Heart left ventricle (tissue), 16 donors: ENCODE measurements around the gene IL1RN. TPM values are rescaled to one million over a fixed set of nuclear protein-coding genes. Genes with fewer than 3 reads are reported as not detected.

Experiments
- ATAC-seq, 4 donors: fragments of 200-7000 bp; cut with Tn5 transposase; one replicate each; pipeline ENCODE4 v1.9.1; 2020 to 2022; ENCODE audit warnings: moderate library complexity in 4 of 4, mild to moderate bottlenecking in 3 of 4, moderate number of reproducible peaks in 1 of 4
- DNase-seq, 5 donors: peaks; one replicate each; pipeline ENCODE4 v3.0.0-alpha.2; 2020
- H3K27ac ChIP-seq, 12 donors: fragments of 200-600 bp; sonication (generic) in 4 of 12; one replicate each; pipeline versions ENCODE4 v1.5.0 to v1.8.0; 2016 to 2022; ENCODE audit warnings: mild to moderate bottlenecking in 2 of 12
- H3K27me3 ChIP-seq, 9 donors: fragments of 200-600 bp; sonication (generic) in 2 of 9; one replicate each; pipeline versions ENCODE4 v1.5.1 to v1.8.0; 2016 to 2022; ENCODE audit warnings: mild to moderate bottlenecking in 3 of 9
- H3K36me3 ChIP-seq, 9 donors: fragments of 200-600 bp; sonication (generic) in 2 of 9; one replicate each; pipeline versions ENCODE4 v1.5.0 to v1.8.0; 2018 to 2022; ENCODE audit warnings: mild to moderate bottlenecking in 2 of 9
- H3K4me1 ChIP-seq, 12 donors: fragments of 200-600 bp; sonication (generic) in 4 of 12; one replicate each; pipeline versions ENCODE4 v1.5.0 to v1.8.0; 2016 to 2022; ENCODE audit warnings: mild to moderate bottlenecking in 3 of 12
- H3K4me3 ChIP-seq, 12 donors: fragments of 200-600 bp; sonication (generic) in 4 of 12; one replicate each; pipeline versions ENCODE4 v1.5.0 to v1.8.0; 2017 to 2022; ENCODE audit warnings: mild to moderate bottlenecking in 9 of 12, moderate library complexity in 4 of 12
- H3K9me3 ChIP-seq, 12 donors: fragments of 200-600 bp; sonication (generic) in 4 of 12; one replicate each; pipeline versions ENCODE4 v1.5.0 to v1.8.0; 2016 to 2022; ENCODE audit warnings: mild to moderate bottlenecking in 1 of 12
- CTCF ChIP-seq, 12 donors: fragments of 200-600 bp; sonication (generic) in 4 of 12; IDR thresholded peaks; one replicate each; pipeline versions ENCODE4 v1.5.0 to v1.8.0; 2018 to 2022; ENCODE audit warnings: antibody characterized with exemption in 12 of 12, mild to moderate bottlenecking in 5 of 12
- POLR2A ChIP-seq, 2 donors: fragments of 450-650 bp; IDR thresholded peaks; one replicate each; pipeline ENCODE4 v1.6.1; 2017; ENCODE audit warnings: antibody characterized with exemption in 2 of 2, mild to moderate bottlenecking in 2 of 2, moderate library complexity in 2 of 2
- WGBS, 4 donors: extraction: QIAGEN DNeasy Blood & Tissue Kit in 2 of 4; methylation state at CpG; one replicate each; pipeline versions ENCODE4 v1.1.5 to v1.1.7; 2013 to 2018; 5-methylcytosine and 5-hydroxymethylcytosine counted together
- intact Hi-C, 10 donors: fragments of 100-400 bp; cut with DNase I; formaldehyde crosslinking; loops; one replicate each; pipeline versions ENCODE4 v1.11.1 to v1.14.2; 2022
- polyA plus RNA-seq, 2 donors: library from polyadenylated mRNA; stranded (reverse); fragments of 200-250 nt; gene quantifications; one replicate each; pipeline ENCODE4 v1.2.3, GENCODE V29; 2013
- total RNA-seq, 9 donors: library from RNA; depleted of rRNA in 2 of 9; stranded (reverse); fragments of >200 nt in 2 of 9; fragmentation: NEBNext Ultra II Directional in 3 of 9; extraction: Animal tissue kit (Norgen Biotek cat#: 25700) in 3 of 9; gene quantifications; one replicate each; pipeline versions ENCODE4 v1.1.0 to v1.2.4, GENCODE V29; 2016 to 2023
- donor health status: ischemic (EF 13 %, LVEDD 7.1; RV severe dilation, severe dysfunction).
- donor health status: healthy with polysubstance abuse.
- donor health status: DM: no; HTN: yes; CAD: no.
- donor health status: DM: no; HTN: no; CAD: no.
- donor health status: ischemic (EF 25% LVEDD 6.9; RV normal size, moderate dysfunction).
- donor health status: ischemic (EF 25% LVEDD 5.7; RV mildly dilated, moderate dysfunction).
- donor health status: healthy.
- donor health status: DM: yes; HTN: yes; CAD: no.
- donor health status: ischemic (EF 35%, LVEDD 5.7; RV mildly dilated, moderate dysfunction).
- donor health status: nonischemic (EF 11% LVEDD 7.7; RV severe dilation, severe dysfunction).
- donor health status: DM: yes; HTN: yes; CAD: no.
- donor health status: PGD.
- donor health status: ischemic (EF 29% LVEDD 5.4; RV normal size, mild dysfunction).
- donor health status: nonischemic (EF 23%, LVEDD 6.1; RV moderate dilation, normal function).

IL1RN gene
- total and polyA plus RNA-seq, 11 donors, result 0.16 to 11.4 (median 0.99) TPM

GRCh38 chr2:113160248-113160647 is 32.9 kb downstream of the IL1RN start:
- intact Hi-C loops, result no loop called here
- DNase-seq (no peak), ATAC-seq (no peak)
- WGBS, 4 donors, result 93 to 100% (median 97%) methylated on average over 1 of the region's 1 CpG
- peaks cover 0 to 5% (median 0%) of the 10 kb centered on the region in 12 donors for H3K4me1 ChIP-seq
- no peaks in the 10 kb centered on the region for H3K9me3 ChIP-seq
- H3K36me3 ChIP-seq, result no peaks in the 10 kb centered on the region
- TF ChIP-seq POLR2A (IDR thresholded peaks at IDR 0.05) (no peak), CTCF (IDR thresholded peaks at IDR 0.05) (no peak)
- H3K4me3 ChIP-seq, result no peak overlapping the region
- H3K27me3 ChIP-seq, result peaks cover 0 to 39% (median 10%) of the 10 kb centered on the region in 9 donors
- H3K27ac ChIP-seq, result no peak overlapping the region

DNA sequence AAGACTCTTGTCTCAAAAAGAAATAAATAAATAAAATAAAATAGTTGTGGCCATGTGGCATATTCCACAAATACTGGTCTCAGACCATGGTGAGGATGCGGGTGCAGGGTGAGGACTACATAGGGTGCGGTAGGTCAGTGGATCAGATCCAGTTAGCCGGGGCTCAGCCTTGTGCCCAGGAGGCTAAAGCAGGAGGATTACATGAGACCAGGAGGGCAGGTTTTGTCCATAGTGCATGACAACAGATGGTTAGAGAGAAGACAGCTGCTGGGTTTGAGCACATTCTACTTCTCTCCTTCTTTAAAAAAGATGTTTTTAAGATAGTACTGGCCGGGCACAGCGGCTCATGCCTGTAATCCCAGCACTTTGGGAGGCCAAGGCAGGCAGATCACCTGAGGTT is 33.6 kb downstream of the IL1RN start:
- ATAC-seq (no peak), DNase-seq (no peak)
- H3K27ac ChIP-seq, result no peak overlapping the region
- H3K36me3 ChIP-seq, result no peaks in the 10 kb centered on the region
- 81 to 95% (median 93%) methylated on average over 5 of the region's 5 CpGs for WGBS, 4 donors
- peaks cover 0 to 5% (median 0%) of the 10 kb centered on the region in 12 donors for H3K4me1 ChIP-seq
- TF ChIP-seq POLR2A (IDR thresholded peaks at IDR 0.05), result no peak
- no peak for TF ChIP-seq CTCF (IDR thresholded peaks at IDR 0.05)
- intact Hi-C loops, result no loop called here
- H3K9me3 ChIP-seq, result no peaks in the 10 kb centered on the region
- H3K4me3 ChIP-seq, result no peak overlapping the region
- peaks cover 0 to 32% (median 10%) of the 10 kb centered on the region in 9 donors for H3K27me3 ChIP-seq

GRCh38 chr2:113162173-113162572 is 34.8 kb downstream of the IL1RN start:
- H3K9me3 ChIP-seq, result no peaks in the 10 kb centered on the region
- ATAC-seq, result no peak
- H3K27me3 ChIP-seq, result peaks cover 0 to 21% (median 5%) of the 10 kb centered on the region in 9 donors
- H3K4me1 ChIP-seq, result peaks cover 0 to 11% (median 0%) of the 10 kb centered on the region in 12 donors
- TF ChIP-seq POLR2A (IDR thresholded peaks at IDR 0.05) (no peak), CTCF (IDR thresholded peaks at IDR 0.05) (no peak)
- no peak for DNase-seq
- intact Hi-C loops, result no loop called here
- no peaks in the 10 kb centered on the region for H3K36me3 ChIP-seq
- H3K27ac ChIP-seq, result no peak overlapping the region
- H3K4me3 ChIP-seq, result no peak overlapping the region
- 88 to 90% (median 89%) methylated on average over 10 of the region's 10 CpGs for WGBS, 4 donors

- intact Hi-C loops, result no loop called here
- no peaks in the 10 kb centered on the region for H3K36me3 ChIP-seq
- no peak overlapping the region for H3K4me3 ChIP-seq
- DNase-seq (no peak), ATAC-seq (no peak)
- TF ChIP-seq POLR2A (IDR thresholded peaks at IDR 0.05) (no peak), CTCF (IDR thresholded peaks at IDR 0.05) (no peak)
- peaks cover 0 to 13% (median 0%) of the 10 kb centered on the region in 12 donors for H3K4me1 ChIP-seq
- H3K9me3 ChIP-seq, result no peaks in the 10 kb centered on the region
- peaks cover 0 to 16% (median 2%) of the 10 kb centered on the region in 9 donors for H3K27me3 ChIP-seq
- no peak overlapping the region for H3K27ac ChIP-seq
Measured at GRCh38 chr2:113162869-113163268, 35.5 kb downstream of the IL1RN start.
